ENCODE data around the gene DYNC2H1.
"Not testable (repeated sequence)": the region's sequence is repeated elsewhere in the genome, so short reads cannot be mapped to it uniquely, and the experiment has no call there.

DYNC2H1 gene

GRCh38 chr11:103125462-103125861 is 16.2 kb downstream of the DYNC2H1 start:
- DNase-seq = no peak

GRCh38 chr11:103141986-103142385 is 32.8 kb downstream of the DYNC2H1 start:
- not testable (repeated sequence) for DNase-seq

GRCh38 chr11:103147627-103148026 is 38.4 kb downstream of the DYNC2H1 start:
- DNase-seq = no peak

GRCh38 chr11:103157542-103157941 is 48.3 kb downstream of the DYNC2H1 start:
- DNase-seq = no peak

GRCh38 chr11:103164093-103164796 is 55.0 kb downstream of the DYNC2H1 start:
- DNase-seq = no peak

- no peak for DNase-seq
Measured at GRCh38 chr11:103167166-103167565, 57.9 kb downstream of the DYNC2H1 start.

GRCh38 chr11:103170865-103171264 is 61.6 kb downstream of the DYNC2H1 start:
- DNase-seq = no peak

GRCh38 chr11:103175461-103176129 is 66.4 kb downstream of the DYNC2H1 start:
- no peak for DNase-seq

- no peak for DNase-seq
Measured at GRCh38 chr11:103183981-103184611, 74.9 kb downstream of the DYNC2H1 start.

GRCh38 chr11:103202048-103202651 is 92.9 kb downstream of the DYNC2H1 start:
- no peak for DNase-seq

- no peak for DNase-seq
Measured at GRCh38 chr11:103210543-103210942, 101.3 kb downstream of the DYNC2H1 start.

GRCh38 chr11:103215812-103216211 is 106.6 kb downstream of the DYNC2H1 start:
- no peak for DNase-seq

GRCh38 chr11:103220133-103220532 is 110.9 kb downstream of the DYNC2H1 start:
- DNase-seq = no peak

- no peak for DNase-seq
Measured at GRCh38 chr11:103222806-103223205, 113.6 kb downstream of the DYNC2H1 start.

GRCh38 chr11:103228807-103229206 is 119.6 kb downstream of the DYNC2H1 start:
- DNase-seq = no peak

- no peak for DNase-seq
Measured at GRCh38 chr11:103234974-103235373, 125.7 kb downstream of the DYNC2H1 start.

- no peak for DNase-seq
Measured at GRCh38 chr11:103241574-103241973, 132.3 kb downstream of the DYNC2H1 start.

- DNase-seq = no peak
Measured at GRCh38 chr11:103254123-103254522, 144.9 kb downstream of the DYNC2H1 start.

GRCh38 chr11:103257360-103257759 is 148.1 kb downstream of the DYNC2H1 start:
- DNase-seq = no peak

- no peak for DNase-seq
Measured at GRCh38 chr11:103266167-103266831, 157.1 kb downstream of the DYNC2H1 start.

- no peak for DNase-seq
Measured at GRCh38 chr11:103272876-103273275, 163.7 kb downstream of the DYNC2H1 start.

- DNase-seq = no peak
Measured at GRCh38 chr11:103274025-103274424, 164.8 kb downstream of the DYNC2H1 start.

- no peak for DNase-seq
Measured at GRCh38 chr11:103279821-103280220, 170.6 kb downstream of the DYNC2H1 start.

Data from CD4-positive, alpha-beta T cell treated with Interleukin-17A for 4 hours (primary cell).